WTC11 (cell line): ENCODE measurements around the gene IGHMBP2. TPM values are rescaled to one million over a fixed set of nuclear protein-coding genes. Genes with fewer than 3 reads are reported as not detected.

Source experiments
- ATAC-seq: fragments of 200-7000 bp; cut with Tn5 transposase; 2 replicates; pipeline ENCODE4 v1.10.0; 2021; ENCODE audit warnings: mild to moderate bottlenecking, moderate library complexity
- CTCF ChIA-PET: fragments of 300-600 bp; sonication (Branson Sonifier 250); formaldehyde crosslinking; loops from one replicate; lab custom pipeline; 2021; ENCODE audit warnings: antibody characterized with exemption; lab: Charles Lee
- POLR2A ChIA-PET: fragments of 350-600 bp; sonication (Branson Sonifier 250); formaldehyde crosslinking; loops from one replicate; lab custom pipeline; 2021; ENCODE audit warnings: antibody characterized with exemption; lab: Charles Lee
- DNase-seq: peaks from one replicate; pipeline ENCODE4 v3.0.0; 2021; ENCODE audit warnings: low spot score
- H3K27ac Mint-ChIP-seq: 2 replicates; pipeline ENCODE4 v1.8.0; 2021; ENCODE audit warnings: mixed read lengths
- H3K27me3 Mint-ChIP-seq: 2 replicates; pipeline ENCODE4 v1.8.0; 2021; ENCODE audit warnings: low read depth, mild to moderate bottlenecking, moderate library complexity, mixed read lengths
- H3K36me3 Mint-ChIP-seq: 2 replicates; pipeline ENCODE4 v1.8.0; 2021; ENCODE audit warnings: mixed read lengths
- H3K4me1 Mint-ChIP-seq: 2 replicates; pipeline ENCODE4 v1.8.0; 2022; ENCODE audit warnings: mixed read lengths
- H3K4me3 Mint-ChIP-seq: 2 replicates; pipeline ENCODE4 v1.8.0; 2021; ENCODE audit warnings: mild to moderate bottlenecking, moderate library complexity, mixed read lengths
- H3K9me3 Mint-ChIP-seq: 2 replicates; pipeline ENCODE4 v1.8.0; 2021; ENCODE audit warnings: mixed read lengths
- CREB1 ChIP-seq: sonication (generic); formaldehyde crosslinking; IDR thresholded peaks from 2 replicates; pipeline ENCODE4 v1.8.0; 2023; ENCODE audit warnings: mild to moderate bottlenecking, missing genetic modification reagents
- E2F4 ChIP-seq: sonication (generic); formaldehyde crosslinking; IDR thresholded peaks from 2 replicates; pipeline ENCODE4 v1.8.1; 2022; ENCODE audit warnings: low read depth, mild to moderate bottlenecking, moderate library complexity, missing genetic modification reagents, borderline replicate concordance
- EMX1 ChIP-seq: fragments of 250-450 bp; sonication (Bioruptor Pico); IDR thresholded peaks from 2 replicates; pipeline ENCODE4 v1.8.0; 2021; ENCODE audit warnings: mild to moderate bottlenecking
- ETV6 ChIP-seq: sonication (generic); formaldehyde crosslinking; IDR thresholded peaks from 2 replicates; pipeline ENCODE4 v1.8.1; 2022; ENCODE audit warnings: mild to moderate bottlenecking, missing genetic modification reagents
- FOXJ3 ChIP-seq: sonication (generic); formaldehyde crosslinking; IDR thresholded peaks from 2 replicates; pipeline ENCODE4 v1.9.0; 2021; ENCODE audit warnings: missing genetic modification reagents, mild to moderate bottlenecking, borderline replicate concordance
- FOXK1 ChIP-seq: sonication (generic); formaldehyde crosslinking; IDR thresholded peaks from 2 replicates; pipeline ENCODE4 v1.8.0; 2022; ENCODE audit warnings: mild to moderate bottlenecking, moderate library complexity, missing genetic modification reagents
- GRHL2 ChIP-seq: fragments of 250-450 bp; sonication (Bioruptor Pico); IDR thresholded peaks from 2 replicates; pipeline ENCODE4 v1.8.0; 2022; ENCODE audit warnings: mild to moderate bottlenecking, moderate library complexity; ENCODE audit not compliant: insufficient replicate concordance, severe bottlenecking
- JUN ChIP-seq: sonication (generic); formaldehyde crosslinking; IDR thresholded peaks from 2 replicates; pipeline ENCODE4 v1.8.0; 2023; ENCODE audit warnings: mild to moderate bottlenecking, missing genetic modification reagents
- KAT7 ChIP-seq: sonication (generic); formaldehyde crosslinking; IDR thresholded peaks from 2 replicates; pipeline ENCODE4 v1.8.1; 2023; ENCODE audit warnings: missing genetic modification reagents, mild to moderate bottlenecking, borderline replicate concordance
- NFYB ChIP-seq: sonication (generic); formaldehyde crosslinking; conservative IDR thresholded peaks from 2 replicates; pipeline ENCODE4 v1.8.0; 2022; ENCODE audit warnings: low read depth, missing genetic modification reagents
- NR2C2 ChIP-seq: sonication (generic); formaldehyde crosslinking; IDR thresholded peaks from 2 replicates; pipeline ENCODE4 v1.8.0; 2022; ENCODE audit warnings: mild to moderate bottlenecking, missing genetic modification reagents
- RORB ChIP-seq: fragments of 250-450 bp; sonication (Bioruptor Pico); IDR thresholded peaks from 2 replicates; pipeline ENCODE4 v1.9.0; 2021; ENCODE audit warnings: mild to moderate bottlenecking
- ZBTB21 ChIP-seq: sonication (generic); formaldehyde crosslinking; IDR thresholded peaks from 2 replicates; pipeline ENCODE4 v1.8.1; 2023; ENCODE audit warnings: mild to moderate bottlenecking, missing genetic modification reagents, borderline replicate concordance
- ZBTB43 ChIP-seq: sonication (generic); formaldehyde crosslinking; IDR thresholded peaks from 2 replicates; pipeline ENCODE4 v1.8.1; 2023; ENCODE audit warnings: mild to moderate bottlenecking, missing genetic modification reagents
- ZNF121 ChIP-seq: sonication (generic); formaldehyde crosslinking; IDR thresholded peaks from 2 replicates; pipeline ENCODE4 v1.8.0; 2023; ENCODE audit warnings: missing genetic modification reagents
- ZNF138 ChIP-seq: sonication (generic); formaldehyde crosslinking; conservative IDR thresholded peaks from 2 replicates; pipeline ENCODE4 v1.8.1; 2022; ENCODE audit warnings: mild to moderate bottlenecking, moderate library complexity, missing genetic modification reagents
- ZNF281 ChIP-seq: sonication (generic); formaldehyde crosslinking; IDR thresholded peaks from 2 replicates; pipeline ENCODE4 v1.8.0; 2023; ENCODE audit warnings: mild to moderate bottlenecking, missing genetic modification reagents
- ZNF317 ChIP-seq: sonication (generic); formaldehyde crosslinking; IDR thresholded peaks from 2 replicates; pipeline ENCODE4 v1.8.1; 2023; ENCODE audit warnings: low read depth, mild to moderate bottlenecking, moderate library complexity, missing genetic modification reagents, borderline replicate concordance
- ZNF416 ChIP-seq: fragments of 250-450 bp; sonication (Bioruptor Pico); IDR thresholded peaks from 2 replicates; pipeline ENCODE4 v1.9.0; 2021; ENCODE audit warnings: mild to moderate bottlenecking, inconsistent platforms
- ZNF532 ChIP-seq: fragments of 250-450 bp; sonication (Bioruptor Pico); IDR thresholded peaks from 2 replicates; pipeline ENCODE4 v1.9.0; 2021; ENCODE audit warnings: mild to moderate bottlenecking, borderline replicate concordance
- total RNA-seq: library from RNA; stranded (reverse); gene quantifications from 3 replicates; pipeline ENCODE4 v1.2.3, GENCODE V29; 2021

IGHMBP2 gene
- total RNA-seq, 1 experiment from 2014 or later, result 22.5 TPM

DNA sequence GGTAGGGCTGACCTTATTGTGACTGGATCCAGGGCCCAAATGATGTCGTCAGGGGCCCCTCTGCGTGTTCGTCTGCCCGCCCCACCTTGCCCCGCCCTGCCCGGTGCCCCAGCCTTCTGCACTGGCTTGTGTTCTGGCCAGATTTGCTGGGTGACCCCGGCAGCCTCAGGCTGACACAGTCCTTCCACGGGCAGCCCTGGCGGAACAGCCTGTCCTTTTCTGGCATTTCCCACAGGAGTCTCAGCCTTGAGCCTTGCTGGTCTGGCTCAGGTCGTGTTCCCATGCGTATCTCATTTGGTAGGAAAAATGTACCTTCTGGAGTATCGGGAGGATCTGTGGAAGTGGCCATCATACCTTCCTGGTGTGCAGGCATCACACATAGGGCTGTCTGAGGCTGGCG, 31.0 kb downstream of the IGHMBP2 start:
- Mint-ChIP-seq H3K4me3 (no peak overlapping the region), H3K4me1 (no peaks in the 10 kb centered on the region), H3K27me3 (no peaks in the 10 kb centered on the region), H3K36me3 (peaks cover 22% of the 10 kb centered on the region), H3K9me3 (no peaks in the 10 kb centered on the region), H3K27ac (no peak overlapping the region)
- DNase-seq (no peak), ATAC-seq (no peak)
- no peak for TF ChIP-seq ZNF532 (CRISPR knock-in tag)
- no peak for TF ChIP-seq ZBTB21 (CRISPR knock-in tag)
- no peak for TF ChIP-seq FOXJ3 (CRISPR knock-in tag)
- no peak for TF ChIP-seq ZNF138 (CRISPR knock-in tag)
- no peak for TF ChIP-seq NFYB (CRISPR knock-in tag)
- TF ChIP-seq EMX1 (CRISPR knock-in tag), result no peak
- TF ChIP-seq NR2C2 (CRISPR knock-in tag), result no peak
- no peak for TF ChIP-seq CREB1 (CRISPR knock-in tag)
- TF ChIP-seq ZNF121, result no peak
- no peak for TF ChIP-seq ETV6
- TF ChIP-seq GRHL2 (CRISPR knock-in tag), result no peak
- no peak for TF ChIP-seq ZBTB43 (CRISPR knock-in tag)
- TF ChIP-seq ZNF317 (CRISPR knock-in tag), result no peak
- no peak for TF ChIP-seq JUN (CRISPR knock-in tag)
- no peak for TF ChIP-seq ZNF416 (CRISPR knock-in tag)
- no peak for TF ChIP-seq ZNF281 (CRISPR knock-in tag)
- TF ChIP-seq E2F4 (CRISPR knock-in tag), result no peak
- no peak for TF ChIP-seq RORB (CRISPR knock-in tag)
- no peak for TF ChIP-seq FOXK1 (CRISPR knock-in tag)
- TF ChIP-seq KAT7 (CRISPR knock-in tag), result no peak
- CTCF ChIA-PET, result interaction anchor here (1.3 to 1.8 kb wide), 2 partner anchors 16 to 110 kb away, joined by 4 to 9 read pairs; no protein-coding TSS in a partner anchor
- POLR2A ChIA-PET, result no interaction called here
